Ectodermal cell (in vitro differentiated cells): ENCODE measurements around the gene LYST.
A peak's percentile ranks its signal among the peaks of the same experiment; 100 is the strongest.

Experiments used
- H3K27ac ChIP-seq: 2 replicates; pipeline ENCODE4 v1.7.0; 2013; ENCODE audit warnings: mild to moderate bottlenecking, low read depth, low read length; ENCODE audit not compliant: insufficient read depth, poor library complexity, severe bottlenecking
- H3K27me3 ChIP-seq: 2 replicates; pipeline ENCODE4 v1.7.0; 2013; ENCODE audit warnings: mild to moderate bottlenecking, low read length; ENCODE audit not compliant: insufficient read depth, control insufficient read depth, poor library complexity, severe bottlenecking
- H3K36me3 ChIP-seq: one replicate; pipeline ENCODE4 v1.7.0; 2013; ENCODE audit warnings: low read length; ENCODE audit not compliant: control insufficient read depth, insufficient read depth
- H3K4me1 ChIP-seq: one replicate; pipeline ENCODE4 v1.7.0; 2013; ENCODE audit warnings: low read length; ENCODE audit not compliant: control insufficient read depth, insufficient read depth
- H3K4me3 ChIP-seq: 2 replicates; pipeline ENCODE4 v1.7.0; 2013; ENCODE audit warnings: low read depth, low read length, control low read depth; ENCODE audit not compliant: insufficient read depth
- H3K9me3 ChIP-seq: 2 replicates; pipeline ENCODE4 v1.7.0; 2013; ENCODE audit warnings: mild to moderate bottlenecking, low read length, moderate library complexity; ENCODE audit not compliant: control insufficient read depth
- WGBS, 2 experiments: methylation state at CpG; one replicate each; pipeline ENCODE4 v1.1.7; 2013; ENCODE audit warnings: missing lambda C conversion rate in 2 of 2; 5-methylcytosine and 5-hydroxymethylcytosine counted together

Gene LYST

DNA sequence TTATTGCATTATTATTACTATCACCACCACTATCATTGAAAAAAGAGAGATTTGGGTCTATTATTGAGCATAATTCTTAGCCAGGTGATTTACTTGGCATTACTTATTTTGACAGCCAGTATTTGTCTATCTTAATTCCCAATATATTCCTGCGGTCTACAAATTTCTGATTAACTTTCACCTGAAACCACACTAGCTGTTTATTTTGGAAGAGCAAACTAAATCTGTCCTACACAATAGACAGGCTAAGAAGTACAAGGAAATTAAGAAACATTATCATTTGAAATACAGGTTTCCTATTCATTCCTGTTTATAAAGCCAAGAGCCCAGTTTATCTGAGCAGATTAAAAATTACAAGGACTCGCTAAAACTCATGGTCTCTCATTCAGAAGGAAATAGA lies 6.9 kb upstream of the LYST start:
- Histone ChIP-seq H3K27ac (no peak overlapping the region), H3K4me3 (no peak overlapping the region), H3K36me3 (no peaks in the 10 kb centered on the region), H3K9me3 (no peaks in the 10 kb centered on the region), H3K27me3 (peaks cover 14% of the 10 kb centered on the region), H3K4me1 (no peaks in the 10 kb centered on the region)
- 95 to 96% methylated on average over 2 of the region's 2 CpGs for WGBS, 2 experiments

DNA sequence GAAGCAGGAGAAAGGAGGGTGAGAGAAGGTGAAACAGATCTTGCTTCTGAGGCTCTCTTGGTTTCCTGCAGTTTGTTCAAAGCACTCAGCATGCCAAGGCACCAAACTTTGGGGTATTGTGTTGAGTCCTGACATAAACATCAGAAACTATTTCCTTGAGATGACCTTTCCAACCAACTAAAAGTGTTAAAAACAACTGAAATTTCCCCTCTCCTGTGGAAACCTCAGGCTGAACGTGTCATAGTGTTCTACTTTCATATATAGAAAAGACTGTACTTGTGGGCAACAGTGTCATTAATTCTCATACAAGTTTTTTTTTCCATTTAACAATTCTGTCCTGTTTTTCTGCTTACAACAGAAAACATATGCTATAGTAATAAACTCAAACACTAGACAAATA lies 6.3 kb upstream of the LYST start:
- WGBS, 2 experiments: 86 to 100% methylated on average over 1 of the region's 1 CpG
- H3K27me3 ChIP-seq: peaks cover 14% of the 10 kb centered on the region
- H3K4me3 ChIP-seq: no peak overlapping the region
- no peak overlapping the region for H3K27ac ChIP-seq
- H3K36me3 ChIP-seq: no peaks in the 10 kb centered on the region
- no peaks in the 10 kb centered on the region for H3K4me1 ChIP-seq
- no peaks in the 10 kb centered on the region for H3K9me3 ChIP-seq

DNA sequence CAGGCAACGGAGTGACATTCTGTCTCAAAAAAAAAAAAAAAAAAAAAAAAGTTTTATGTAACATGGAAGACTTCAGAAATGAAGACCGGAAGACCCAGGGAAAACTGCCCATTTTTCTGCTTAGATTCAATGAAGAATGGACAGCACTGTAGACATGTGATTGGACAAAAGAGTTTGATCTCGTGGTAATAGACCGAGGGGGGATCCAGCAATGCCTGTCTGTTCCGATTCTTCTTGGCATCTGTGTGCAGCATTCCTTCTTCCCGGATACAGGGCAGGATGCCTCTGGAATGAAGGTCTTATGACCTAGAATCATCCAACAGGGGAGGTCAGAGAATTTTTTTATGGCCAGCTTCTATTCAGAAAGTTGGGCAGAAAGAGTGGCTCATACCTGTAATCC lies 5.6 kb upstream of the LYST start:
- Histone ChIP-seq H3K27ac (no peak overlapping the region), H3K4me3 (no peak overlapping the region), H3K36me3 (no peaks in the 10 kb centered on the region), H3K4me1 (peaks cover 4% of the 10 kb centered on the region), H3K27me3 (peaks cover 14% of the 10 kb centered on the region), H3K9me3 (no peaks in the 10 kb centered on the region)
- 89 to 93% methylated on average over 6 of the region's 6 CpGs for WGBS, 2 experiments

DNA sequence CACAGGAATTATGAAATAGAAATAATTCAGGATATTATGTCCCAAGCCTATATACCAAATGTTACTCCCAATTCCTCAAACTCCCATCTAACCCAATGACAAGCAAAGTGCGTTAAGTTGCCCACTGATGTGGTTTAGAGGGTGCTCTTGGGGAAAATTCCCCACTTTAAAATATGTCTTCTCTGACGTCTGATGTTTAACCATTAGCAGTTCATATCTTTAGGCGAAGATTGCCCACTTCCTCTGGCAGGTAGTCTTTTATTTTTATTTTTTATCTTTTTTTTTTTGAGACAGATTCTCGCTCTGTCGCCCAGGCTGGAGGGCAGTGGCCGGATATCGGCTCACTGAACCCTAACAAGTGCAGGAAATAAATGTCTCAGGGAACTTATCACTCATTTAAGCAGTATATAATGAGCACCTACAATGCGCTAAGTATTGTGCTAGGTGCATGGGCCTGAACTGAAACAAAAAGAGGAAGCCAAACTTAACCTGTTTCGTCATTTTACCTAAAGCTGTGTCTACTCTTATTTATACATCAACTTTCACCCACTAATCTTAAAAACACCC lies 1.3 kb upstream of the LYST start:
- Histone ChIP-seq H3K36me3 (no peaks in the 10 kb centered on the region), H3K4me1 (peaks cover 4% of the 10 kb centered on the region), H3K4me3 (no peak overlapping the region), H3K27ac (no peak overlapping the region), H3K27me3 (peaks cover 26% of the 10 kb centered on the region), H3K9me3 (no peaks in the 10 kb centered on the region)
- WGBS, 2 experiments: 87% methylated on average over 9 of the region's 9 CpGs

DNA sequence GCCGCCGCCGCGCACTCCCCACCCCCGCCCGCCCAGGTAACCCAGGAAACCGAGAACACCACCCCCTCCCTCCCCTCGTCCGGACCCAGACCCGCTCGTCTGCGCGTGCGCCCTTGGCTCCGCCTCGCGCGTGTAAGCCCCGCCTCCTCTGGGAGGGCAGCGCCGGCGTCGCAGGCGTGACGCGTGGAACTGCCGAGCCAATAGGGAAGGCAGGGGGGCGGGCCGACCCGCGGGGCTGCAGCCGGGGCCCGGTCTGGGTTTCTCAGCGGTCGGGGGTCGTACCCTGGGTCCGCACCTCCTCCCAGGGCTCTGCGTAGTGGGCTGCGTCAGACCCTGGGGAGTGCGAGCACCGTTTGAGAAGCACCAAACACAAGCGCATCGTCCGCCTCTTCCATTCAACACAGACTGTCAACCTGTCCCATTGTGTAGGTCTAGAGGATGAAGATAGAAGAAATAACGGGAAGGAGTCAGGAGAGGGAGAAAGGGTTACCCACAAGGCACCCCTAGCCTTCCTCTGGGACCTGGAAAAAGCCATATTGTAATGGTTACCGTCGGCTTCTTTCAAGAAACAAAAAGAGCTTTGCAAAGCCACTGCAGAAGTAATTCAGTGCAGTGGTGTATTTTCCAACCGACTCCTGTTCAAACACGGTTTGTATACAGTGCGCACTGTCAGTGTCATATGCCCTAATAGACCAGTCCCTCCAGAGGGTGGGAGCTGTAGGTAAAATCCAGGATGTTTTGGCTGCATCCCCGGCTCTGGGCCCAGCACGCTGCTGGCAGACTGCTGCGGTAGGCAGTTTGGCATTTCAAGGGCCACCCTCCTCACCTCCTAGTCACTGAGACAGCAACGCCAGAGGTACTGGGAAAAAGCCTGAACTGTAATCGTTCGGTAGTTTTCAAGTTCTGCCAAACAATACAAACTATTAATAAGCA lies 473 bp upstream of the LYST start:
- peak overlapping the region; percentile 80 for H3K27ac ChIP-seq
- H3K9me3 ChIP-seq: no peaks in the 10 kb centered on the region
- 5% methylated on average over 52 to 56 of the region's 56 CpGs for WGBS, 2 experiments
- H3K4me3 ChIP-seq: peak overlapping the region; percentile 70
- no peaks in the 10 kb centered on the region for H3K36me3 ChIP-seq
- H3K27me3 ChIP-seq: peaks cover 26% of the 10 kb centered on the region
- H3K4me1 ChIP-seq: peaks cover 4% of the 10 kb centered on the region

DNA sequence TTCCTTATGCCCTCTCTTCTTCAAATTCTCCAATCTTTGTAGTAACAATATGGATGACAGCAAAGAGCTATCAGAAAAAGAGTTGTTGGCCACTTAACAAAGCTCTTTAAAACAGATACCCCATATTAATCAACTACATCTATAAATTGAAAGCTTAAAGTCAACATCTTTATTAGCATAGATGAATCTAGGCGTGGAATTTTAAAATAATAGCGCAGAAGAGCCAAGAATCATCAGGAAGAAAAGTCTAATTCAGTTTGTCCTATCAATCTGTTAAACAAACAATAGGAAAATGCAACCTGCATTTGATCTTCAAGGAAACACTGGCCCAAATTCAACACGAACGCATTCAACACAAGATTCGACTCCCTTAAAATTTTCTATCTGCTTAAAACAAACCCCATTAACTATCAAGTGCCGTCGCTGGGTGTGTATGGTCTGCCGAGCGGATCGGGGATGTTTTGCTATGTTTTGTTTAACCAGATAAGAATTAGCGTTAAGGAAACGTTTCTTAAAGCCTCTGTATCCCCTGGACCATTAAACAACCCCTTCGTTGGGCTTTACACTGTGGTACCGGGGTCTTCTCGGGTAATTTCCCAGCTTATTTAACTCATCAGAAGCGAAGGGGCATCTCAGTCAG lies 1.0 kb downstream of the LYST start:
- no peak overlapping the region for H3K27ac ChIP-seq
- WGBS, 2 experiments: 11 to 13% methylated on average over 12 to 16 of the region's 16 CpGs

DNA sequence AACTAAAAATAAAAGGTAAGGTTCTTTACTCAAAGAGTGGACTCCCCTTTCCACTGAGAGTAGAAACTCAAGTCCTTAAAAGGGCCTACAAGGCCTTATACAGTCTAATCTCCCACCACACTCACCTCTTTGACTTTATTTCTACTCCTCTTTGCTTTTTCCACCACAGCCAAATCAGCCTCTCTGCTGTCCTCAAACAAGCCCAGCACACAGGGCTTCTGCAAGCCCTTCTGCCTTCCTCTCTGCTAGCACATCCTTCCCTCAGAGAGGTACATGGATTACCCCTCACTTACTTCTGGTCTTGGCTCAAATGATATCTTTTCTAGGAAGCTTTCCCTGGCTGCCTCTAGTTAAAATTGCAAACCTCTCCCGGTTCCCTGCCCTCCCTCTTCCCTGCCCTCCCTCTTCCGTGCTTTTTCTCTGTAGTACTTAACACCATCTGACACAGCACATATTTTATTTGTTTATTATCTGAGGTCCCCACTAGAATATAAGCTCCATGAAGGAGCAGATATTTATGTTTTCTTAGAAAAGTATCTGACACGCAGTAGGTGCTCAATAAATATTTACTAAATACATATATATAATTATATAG lies 1.7 kb downstream of the LYST start:
- no peaks in the 10 kb centered on the region for H3K9me3 ChIP-seq
- H3K36me3 ChIP-seq: no peaks in the 10 kb centered on the region
- WGBS, 2 experiments: 30 to 43% methylated on average over 1 to 2 of the region's 3 CpGs
- no peak overlapping the region for H3K27ac ChIP-seq
- H3K4me1 ChIP-seq: peaks cover 4% of the 10 kb centered on the region
- peaks cover 26% of the 10 kb centered on the region for H3K27me3 ChIP-seq
- H3K4me3 ChIP-seq: no peak overlapping the region

More for the DNA sequence above, 1.0 kb downstream of the LYST start:
- Histone ChIP-seq H3K4me1 (peaks cover 4% of the 10 kb centered on the region), H3K27me3 (peaks cover 26% of the 10 kb centered on the region), H3K36me3 (no peaks in the 10 kb centered on the region), H3K9me3 (no peaks in the 10 kb centered on the region), H3K4me3 (peak overlapping the region; percentile 63)

DNA sequence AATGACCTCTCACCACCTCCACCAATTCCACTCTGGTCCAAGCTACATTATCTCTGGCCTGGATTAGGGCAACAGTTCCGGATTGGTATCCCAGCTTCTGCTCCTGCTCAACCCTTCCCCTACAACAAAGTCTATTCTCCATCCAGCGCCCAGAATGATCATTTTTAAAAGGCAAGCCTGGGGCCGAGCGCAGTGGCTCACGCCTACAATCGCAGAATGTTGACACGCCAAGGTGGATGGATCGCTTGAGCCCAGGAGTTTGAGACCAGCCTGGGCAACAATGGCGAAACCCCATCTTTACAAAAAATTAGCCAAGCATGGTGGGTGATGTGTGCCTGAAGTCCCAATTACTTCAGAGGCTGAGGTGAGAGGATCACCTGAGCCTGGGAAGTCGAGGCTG lies 2.2 kb downstream of the LYST start:
- no peaks in the 10 kb centered on the region for H3K9me3 ChIP-seq
- WGBS, 2 experiments: 91 to 96% methylated on average over 10 of the region's 10 CpGs
- peaks cover 26% of the 10 kb centered on the region for H3K27me3 ChIP-seq
- H3K27ac ChIP-seq: no peak overlapping the region
- no peaks in the 10 kb centered on the region for H3K36me3 ChIP-seq
- no peak overlapping the region for H3K4me3 ChIP-seq
- H3K4me1 ChIP-seq: peaks cover 4% of the 10 kb centered on the region

DNA sequence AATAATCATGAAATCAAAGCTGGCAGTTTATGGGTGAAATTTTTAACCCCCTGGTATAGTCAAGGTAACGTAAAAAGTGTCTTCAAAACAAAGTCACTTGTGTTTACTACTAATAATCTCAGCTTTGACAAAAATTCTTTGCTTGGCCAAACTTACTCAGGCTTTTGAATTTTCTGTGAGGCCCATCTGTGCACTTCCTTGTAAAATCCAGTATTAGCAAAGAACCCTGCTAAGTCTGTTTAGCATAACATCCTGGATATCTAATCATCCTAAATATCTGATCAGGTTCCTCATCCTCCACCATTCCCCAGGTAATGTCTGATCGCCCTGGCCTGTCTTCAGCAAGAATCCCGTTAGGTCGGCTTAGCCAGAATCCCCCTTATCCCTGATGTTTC lies 3.0 kb downstream of the LYST start:
- 92 to 96% methylated on average over 4 of the region's 4 CpGs for WGBS, 2 experiments
- H3K4me3 ChIP-seq: no peak overlapping the region
- H3K4me1 ChIP-seq: peaks cover 4% of the 10 kb centered on the region

DNA sequence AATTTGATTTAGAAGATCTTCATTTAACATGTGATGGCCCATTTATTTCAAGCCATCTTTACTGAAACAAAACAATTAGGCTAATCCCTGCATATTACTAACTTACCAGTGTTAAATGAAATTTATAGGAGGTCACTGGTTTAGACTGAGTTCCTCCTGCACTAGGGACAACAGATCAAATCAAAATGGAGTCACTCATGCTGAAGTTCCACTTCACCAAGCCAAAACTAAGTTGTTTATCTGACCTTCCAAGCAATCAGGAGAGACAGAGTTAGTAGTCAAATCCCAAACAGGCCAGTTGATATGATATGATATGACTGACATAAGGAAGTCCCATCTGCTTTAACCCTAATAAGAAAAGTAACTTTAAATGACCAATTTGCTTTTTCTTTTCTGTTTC lies 4.8 kb downstream of the LYST start:
- H3K36me3 ChIP-seq: no peaks in the 10 kb centered on the region
- H3K27me3 ChIP-seq: peaks cover 26% of the 10 kb centered on the region
- H3K4me3 ChIP-seq: no peak overlapping the region
- H3K27ac ChIP-seq: no peak overlapping the region
- no peaks in the 10 kb centered on the region for H3K9me3 ChIP-seq
- H3K4me1 ChIP-seq: no peaks in the 10 kb centered on the region

More for the DNA sequence above, 3.0 kb downstream of the LYST start:
- H3K9me3 ChIP-seq: no peaks in the 10 kb centered on the region
- H3K36me3 ChIP-seq: no peaks in the 10 kb centered on the region
- no peak overlapping the region for H3K27ac ChIP-seq
- H3K27me3 ChIP-seq: peaks cover 26% of the 10 kb centered on the region
